ENCODE results near the gene METTL8. TPM values are rescaled to one million over a fixed set of nuclear protein-coding genes. Genes with fewer than 3 reads are reported as not detected.

The METTL8 gene
- total RNA-seq, 1 experiment from 2014 or later = 59.1 TPM

GRCh38 chr2:171347591-171348032, 86.2 kb downstream of the METTL8 start:
- Mint-ChIP-seq H3K4me1 (peaks cover 30% of the 10 kb centered on the region), H3K36me3 (peaks cover 10% of the 10 kb centered on the region), H3K9me3 (peaks cover 14% of the 10 kb centered on the region), H3K4me3 (no peak overlapping the region), H3K27me3 (ENCODE audit: low read depth) (no peaks in the 10 kb centered on the region; the same call in 1 of the 2 replicates), H3K27ac (peak overlapping the region; percentile 48; the same call in 1 of the 2 replicates)
- POLR2A ChIA-PET = interaction anchor here (0.7 kb wide), 1 partner anchor 9 kb away, joined by 5 read pairs; no protein-coding TSS in a partner anchor
- ATAC-seq (peak; percentile 18; the same call in 1 of the 2 replicates), DNase-seq (ENCODE audit: low spot score) (no peak)
- TF ChIP-seq, protein P1, sequence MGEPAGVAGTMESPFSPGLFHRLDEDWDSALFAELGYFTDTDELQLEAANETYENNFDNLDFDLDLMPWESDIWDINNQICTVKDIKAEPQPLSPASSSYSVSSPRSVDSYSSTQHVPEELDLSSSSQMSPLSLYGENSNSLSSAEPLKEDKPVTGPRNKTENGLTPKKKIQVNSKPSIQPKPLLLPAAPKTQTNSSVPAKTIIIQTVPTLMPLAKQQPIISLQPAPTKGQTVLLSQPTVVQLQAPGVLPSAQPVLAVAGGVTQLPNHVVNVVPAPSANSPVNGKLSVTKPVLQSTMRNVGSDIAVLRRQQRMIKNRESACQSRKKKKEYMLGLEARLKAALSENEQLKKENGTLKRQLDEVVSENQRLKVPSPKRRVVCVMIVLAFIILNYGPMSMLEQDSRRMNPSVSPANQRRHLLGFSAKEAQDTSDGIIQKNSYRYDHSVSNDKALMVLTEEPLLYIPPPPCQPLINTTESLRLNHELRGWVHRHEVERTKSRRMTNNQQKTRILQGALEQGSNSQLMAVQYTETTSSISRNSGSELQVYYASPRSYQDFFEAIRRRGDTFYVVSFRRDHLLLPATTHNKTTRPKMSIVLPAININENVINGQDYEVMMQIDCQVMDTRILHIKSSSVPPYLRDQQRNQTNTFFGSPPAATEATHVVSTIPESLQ (CRISPR knock-in tag; IDR thresholded peaks at IDR 0.05) = no peak
- TF ChIP-seq ZNF317 (CRISPR knock-in tag; IDR thresholded peaks at IDR 0.05; ENCODE audit: borderline replicate concordance, low read depth) = no peak
- TF ChIP-seq ZNF671 (CRISPR knock-in tag; IDR thresholded peaks at IDR 0.05) = no peak
- TF ChIP-seq NFE2L1 (CRISPR knock-in tag; IDR thresholded peaks at IDR 0.05) = no peak
- no peak for TF ChIP-seq SP1 (CRISPR knock-in tag; conservative IDR thresholded peaks at IDR 0.05)
- no peak for TF ChIP-seq ESRRA (CRISPR knock-in tag; IDR thresholded peaks at IDR 0.05; ENCODE audit: borderline replicate concordance)
- TF ChIP-seq, protein P2, sequence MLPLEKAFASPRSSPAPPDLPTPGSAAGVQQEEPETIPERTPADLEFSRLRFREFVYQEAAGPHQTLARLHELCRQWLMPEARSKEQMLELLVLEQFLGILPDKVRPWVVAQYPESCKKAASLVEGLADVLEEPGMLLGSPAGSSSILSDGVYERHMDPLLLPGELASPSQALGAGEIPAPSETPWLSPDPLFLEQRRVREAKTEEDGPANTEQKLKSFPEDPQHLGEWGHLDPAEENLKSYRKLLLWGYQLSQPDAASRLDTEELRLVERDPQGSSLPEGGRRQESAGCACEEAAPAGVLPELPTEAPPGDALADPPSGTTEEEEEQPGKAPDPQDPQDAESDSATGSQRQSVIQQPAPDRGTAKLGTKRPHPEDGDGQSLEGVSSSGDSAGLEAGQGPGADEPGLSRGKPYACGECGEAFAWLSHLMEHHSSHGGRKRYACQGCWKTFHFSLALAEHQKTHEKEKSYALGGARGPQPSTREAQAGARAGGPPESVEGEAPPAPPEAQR (CRISPR knock-in tag; IDR thresholded peaks at IDR 0.05) = no peak
- TF ChIP-seq PREB (CRISPR knock-in tag; IDR thresholded peaks at IDR 0.05; ENCODE audit: borderline replicate concordance) = no peak
- TF ChIP-seq NR1H2 (CRISPR knock-in tag; IDR thresholded peaks at IDR 0.05) = no peak
- CTCF ChIA-PET = interaction anchor here (1.1 kb wide), 1 partner anchor 69 kb away, joined by 6 read pairs; no protein-coding TSS in a partner anchor

DNA sequence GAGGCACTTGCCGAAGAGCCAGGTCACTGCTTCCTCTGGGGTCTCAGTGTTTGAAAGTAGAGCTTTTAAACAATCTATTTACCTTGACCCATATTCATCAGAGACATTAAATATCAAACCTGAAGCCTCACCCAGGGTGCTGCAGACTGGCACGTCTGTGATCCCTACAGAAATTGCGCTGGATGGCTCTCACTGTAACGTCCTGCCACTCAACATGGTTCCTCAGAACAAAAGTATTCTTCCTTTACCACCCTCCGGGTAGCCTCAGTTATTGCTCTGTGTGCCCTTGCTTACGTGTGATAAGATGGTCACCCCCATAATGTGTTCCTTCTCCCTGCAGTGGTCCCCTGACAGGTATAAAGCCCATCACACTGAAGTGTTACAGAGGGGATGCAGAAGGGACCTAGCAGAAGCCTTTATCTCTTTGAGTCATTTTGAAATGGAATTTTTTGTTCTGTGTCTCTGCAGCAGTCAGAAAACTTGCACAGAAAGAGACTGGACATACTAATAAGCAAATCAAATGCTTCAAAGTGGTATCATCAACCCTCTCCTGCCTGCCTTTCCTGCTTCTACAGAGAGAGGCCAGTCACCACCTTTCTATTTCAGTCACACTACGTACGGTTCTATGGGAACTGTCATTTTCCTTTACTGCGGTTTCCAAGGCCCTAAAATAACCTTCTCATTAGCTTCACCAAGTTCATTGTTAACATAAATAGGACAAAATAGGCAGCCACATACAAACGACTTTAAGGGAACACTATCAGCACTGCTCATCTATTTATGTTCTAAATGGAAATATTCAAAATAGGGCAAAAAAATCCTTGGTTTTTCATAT, 86.8 kb downstream of the METTL8 start:
- H3K4me3 Mint-ChIP-seq = no peak overlapping the region
- peaks cover 7% of the 10 kb centered on the region for H3K36me3 Mint-ChIP-seq
- ATAC-seq (no peak), DNase-seq (ENCODE audit: low spot score) (no peak)
- peaks cover 37% of the 10 kb centered on the region for H3K4me1 Mint-ChIP-seq
- H3K27me3 Mint-ChIP-seq (ENCODE audit: low read depth) = no peaks in the 10 kb centered on the region; the same call in 1 of the 2 replicates
- peaks cover 11% of the 10 kb centered on the region for H3K9me3 Mint-ChIP-seq
- no peak overlapping the region for H3K27ac Mint-ChIP-seq
- ChIA-PET CTCF (interaction anchor here (1.1 kb wide), 1 partner anchor 69 kb away, joined by 6 read pairs; no protein-coding TSS in a partner anchor), POLR2A (no interaction called here)
- TF ChIP-seq GTF2I (CRISPR knock-in tag; conservative IDR thresholded peaks at IDR 0.05) (no peak), SMAD3 (CRISPR knock-in tag; IDR thresholded peaks at IDR 0.05; ENCODE audit: borderline replicate concordance) (no peak), ERG (CRISPR knock-in tag; IDR thresholded peaks at IDR 0.05) (no peak), SOX15 (CRISPR knock-in tag; IDR thresholded peaks at IDR 0.05) (no peak), JAZF1 (CRISPR knock-in tag; IDR thresholded peaks at IDR 0.05) (no peak), TEAD1 (CRISPR knock-in tag; IDR thresholded peaks at IDR 0.05) (no peak), CREB1 (CRISPR knock-in tag; IDR thresholded peaks at IDR 0.05) (no peak), NFE2L1 (CRISPR knock-in tag; IDR thresholded peaks at IDR 0.05) (no peak), ZNF263 (CRISPR knock-in tag; IDR thresholded peaks at IDR 0.05; ENCODE audit: low read depth) (no peak), RELA (CRISPR knock-in tag; IDR thresholded peaks at IDR 0.05; ENCODE audit: borderline replicate concordance) (no peak)
- TF ChIP-seq, protein P3, sequence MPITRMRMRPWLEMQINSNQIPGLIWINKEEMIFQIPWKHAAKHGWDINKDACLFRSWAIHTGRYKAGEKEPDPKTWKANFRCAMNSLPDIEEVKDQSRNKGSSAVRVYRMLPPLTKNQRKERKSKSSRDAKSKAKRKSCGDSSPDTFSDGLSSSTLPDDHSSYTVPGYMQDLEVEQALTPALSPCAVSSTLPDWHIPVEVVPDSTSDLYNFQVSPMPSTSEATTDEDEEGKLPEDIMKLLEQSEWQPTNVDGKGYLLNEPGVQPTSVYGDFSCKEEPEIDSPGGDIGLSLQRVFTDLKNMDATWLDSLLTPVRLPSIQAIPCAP (CRISPR knock-in tag; IDR thresholded peaks at IDR 0.05) = no peak
- TF ChIP-seq, protein P4, sequence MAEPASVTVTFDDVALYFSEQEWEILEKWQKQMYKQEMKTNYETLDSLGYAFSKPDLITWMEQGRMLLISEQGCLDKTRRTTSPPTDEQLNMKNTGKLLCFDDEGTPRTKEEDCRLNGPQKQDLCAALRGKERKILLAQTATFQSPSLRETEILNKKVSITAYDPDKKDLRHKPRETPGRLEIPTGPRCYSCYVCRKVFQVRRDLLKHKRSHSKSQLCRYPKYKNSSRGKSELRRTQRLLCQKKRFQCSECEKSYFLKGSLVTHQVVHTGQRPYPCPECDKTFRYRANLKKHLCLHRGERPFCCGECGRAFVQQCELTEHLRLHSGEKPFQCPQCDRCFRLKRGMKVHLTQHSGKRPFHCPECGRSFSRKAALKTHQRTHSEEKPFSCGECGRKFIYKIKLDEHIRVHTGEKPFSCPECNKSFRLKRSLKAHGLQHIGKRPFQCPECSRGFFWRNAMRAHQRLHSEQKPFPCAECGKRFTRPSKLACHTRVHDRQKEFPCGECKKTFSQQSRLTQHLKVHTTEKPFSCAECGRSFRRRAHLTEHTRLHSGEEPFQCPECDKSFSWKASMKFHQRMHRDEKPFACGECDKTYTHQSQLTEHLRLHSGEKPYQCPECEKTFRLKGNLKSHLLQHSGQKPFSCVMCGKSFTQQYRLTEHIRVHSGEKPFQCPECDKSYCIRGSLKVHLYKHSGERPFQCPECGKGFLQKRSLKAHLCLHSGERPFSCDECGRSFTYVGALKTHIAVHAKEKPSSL (CRISPR knock-in tag; conservative IDR thresholded peaks at IDR 0.05) = no peak
- TF ChIP-seq, protein P5, sequence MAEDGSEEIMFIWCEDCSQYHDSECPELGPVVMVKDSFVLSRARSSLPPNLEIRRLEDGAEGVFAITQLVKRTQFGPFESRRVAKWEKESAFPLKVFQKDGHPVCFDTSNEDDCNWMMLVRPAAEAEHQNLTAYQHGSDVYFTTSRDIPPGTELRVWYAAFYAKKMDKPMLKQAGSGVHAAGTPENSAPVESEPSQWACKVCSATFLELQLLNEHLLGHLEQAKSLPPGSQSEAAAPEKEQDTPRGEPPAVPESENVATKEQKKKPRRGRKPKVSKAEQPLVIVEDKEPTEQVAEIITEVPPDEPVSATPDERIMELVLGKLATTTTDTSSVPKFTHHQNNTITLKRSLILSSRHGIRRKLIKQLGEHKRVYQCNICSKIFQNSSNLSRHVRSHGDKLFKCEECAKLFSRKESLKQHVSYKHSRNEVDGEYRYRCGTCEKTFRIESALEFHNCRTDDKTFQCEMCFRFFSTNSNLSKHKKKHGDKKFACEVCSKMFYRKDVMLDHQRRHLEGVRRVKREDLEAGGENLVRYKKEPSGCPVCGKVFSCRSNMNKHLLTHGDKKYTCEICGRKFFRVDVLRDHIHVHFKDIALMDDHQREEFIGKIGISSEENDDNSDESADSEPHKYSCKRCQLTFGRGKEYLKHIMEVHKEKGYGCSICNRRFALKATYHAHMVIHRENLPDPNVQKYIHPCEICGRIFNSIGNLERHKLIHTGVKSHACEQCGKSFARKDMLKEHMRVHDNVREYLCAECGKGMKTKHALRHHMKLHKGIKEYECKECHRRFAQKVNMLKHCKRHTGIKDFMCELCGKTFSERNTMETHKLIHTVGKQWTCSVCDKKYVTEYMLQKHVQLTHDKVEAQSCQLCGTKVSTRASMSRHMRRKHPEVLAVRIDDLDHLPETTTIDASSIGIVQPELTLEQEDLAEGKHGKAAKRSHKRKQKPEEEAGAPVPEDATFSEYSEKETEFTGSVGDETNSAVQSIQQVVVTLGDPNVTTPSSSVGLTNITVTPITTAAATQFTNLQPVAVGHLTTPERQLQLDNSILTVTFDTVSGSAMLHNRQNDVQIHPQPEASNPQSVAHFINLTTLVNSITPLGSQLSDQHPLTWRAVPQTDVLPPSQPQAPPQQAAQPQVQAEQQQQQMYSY (CRISPR knock-in tag; IDR thresholded peaks at IDR 0.05) = no peak

Data from WTC11 (cell line).